Panc1 (cell line): Measurements from ENCODE around the gene LPIN1.

Experiments used
- POLR2AphosphoS5 ChIP-seq: IDR thresholded peaks from 2 replicates; pipeline ENCODE4 v1.6.1; 2012; ENCODE audit warnings: mild to moderate bottlenecking, low read depth, low read length, moderate library complexity
- SIN3A ChIP-seq: IDR thresholded peaks from 2 replicates; pipeline ENCODE4 v1.6.1; 2012; ENCODE audit warnings: low read depth, mild to moderate bottlenecking, low read length, moderate library complexity, borderline replicate concordance; ENCODE audit not compliant: insufficient read depth
- TCF7L2 ChIP-seq: IDR thresholded peaks from 2 replicates; pipeline ENCODE4 v1.6.1; 2011; ENCODE audit warnings: mild to moderate bottlenecking, low read depth, low read length, inconsistent platforms
- TF ChIP-seq, protein P1 (sequence below): fragments of 450-650 bp; IDR thresholded peaks from 2 replicates; pipeline ENCODE4 v1.5.1; 2017; ENCODE audit warnings: mild to moderate bottlenecking

DNA sequence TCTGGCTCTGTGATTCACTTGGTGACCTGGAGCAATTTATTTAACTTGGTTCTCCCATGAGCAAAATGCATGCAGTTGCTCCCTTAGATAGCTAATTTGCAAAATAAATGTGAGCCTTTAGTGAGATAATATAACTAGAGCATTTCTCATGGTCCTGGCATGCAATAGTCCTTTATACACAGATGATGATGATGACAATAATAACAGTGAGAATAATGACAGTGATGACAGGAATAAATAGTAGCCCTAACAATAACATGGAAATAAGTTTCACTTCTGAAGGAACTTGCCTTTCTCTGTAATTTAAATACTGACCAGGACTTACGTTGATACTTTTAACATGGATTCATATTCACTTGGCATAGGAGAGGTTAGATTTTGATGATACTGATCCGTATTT, 49.2 kb downstream of the LPIN1 start:
- TF ChIP-seq, protein P1, sequence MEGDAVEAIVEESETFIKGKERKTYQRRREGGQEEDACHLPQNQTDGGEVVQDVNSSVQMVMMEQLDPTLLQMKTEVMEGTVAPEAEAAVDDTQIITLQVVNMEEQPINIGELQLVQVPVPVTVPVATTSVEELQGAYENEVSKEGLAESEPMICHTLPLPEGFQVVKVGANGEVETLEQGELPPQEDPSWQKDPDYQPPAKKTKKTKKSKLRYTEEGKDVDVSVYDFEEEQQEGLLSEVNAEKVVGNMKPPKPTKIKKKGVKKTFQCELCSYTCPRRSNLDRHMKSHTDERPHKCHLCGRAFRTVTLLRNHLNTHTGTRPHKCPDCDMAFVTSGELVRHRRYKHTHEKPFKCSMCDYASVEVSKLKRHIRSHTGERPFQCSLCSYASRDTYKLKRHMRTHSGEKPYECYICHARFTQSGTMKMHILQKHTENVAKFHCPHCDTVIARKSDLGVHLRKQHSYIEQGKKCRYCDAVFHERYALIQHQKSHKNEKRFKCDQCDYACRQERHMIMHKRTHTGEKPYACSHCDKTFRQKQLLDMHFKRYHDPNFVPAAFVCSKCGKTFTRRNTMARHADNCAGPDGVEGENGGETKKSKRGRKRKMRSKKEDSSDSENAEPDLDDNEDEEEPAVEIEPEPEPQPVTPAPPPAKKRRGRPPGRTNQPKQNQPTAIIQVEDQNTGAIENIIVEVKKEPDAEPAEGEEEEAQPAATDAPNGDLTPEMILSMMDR = no peak
- TF ChIP-seq TCF7L2 (no peak), POLR2AphosphoS5 (no peak), SIN3A (no peak)
